ENCODE data around the gene MROH7. TPM values are rescaled to one million over a fixed set of nuclear protein-coding genes. Genes with fewer than 3 reads are reported as not detected.

Gene MROH7
- total RNA-seq, 1 donor from 2014 or later, result 2.0 TPM

DNA sequence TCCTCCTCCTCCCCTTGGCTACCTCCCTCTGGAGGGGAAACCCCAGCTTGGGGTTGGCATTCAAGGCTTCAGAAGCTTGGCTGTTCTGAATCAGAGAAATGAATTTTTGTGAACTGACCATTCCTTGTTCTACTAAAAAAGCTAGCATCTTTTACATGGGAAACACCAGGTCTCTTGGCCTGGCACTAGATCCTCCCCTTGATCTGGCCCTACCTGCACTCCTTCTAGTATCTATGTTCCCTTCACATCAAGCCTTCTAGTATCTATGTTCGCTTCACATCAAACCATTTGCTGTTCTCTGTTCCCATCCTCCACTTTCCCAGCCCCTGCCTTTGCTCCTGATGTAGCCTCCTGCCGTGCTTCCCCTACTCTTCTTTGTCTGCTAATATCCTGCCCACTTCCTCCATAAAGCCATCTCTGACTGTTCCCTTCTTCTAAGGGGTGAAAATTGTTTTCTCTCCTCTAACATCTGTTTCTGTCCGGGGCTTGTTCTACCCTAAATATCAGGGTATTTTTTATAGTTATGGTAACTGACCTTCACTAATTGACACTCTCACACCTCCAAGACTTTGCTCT is 44.0 kb upstream of the MROH7 start:
- DNase-seq (ENCODE audit: low spot score in 2 of 2), result no peak
- intact Hi-C loops (cut with DNase I), result no loop called here
- no peaks in the 10 kb centered on the region for H3K27me3 ChIP-seq
- H3K4me1 ChIP-seq, result no peaks in the 10 kb centered on the region
- H3K4me3 ChIP-seq, result no peak overlapping the region
- peaks cover 18 to 64% of the 10 kb centered on the region in 2 donors for H3K36me3 ChIP-seq
- H3K9me3 ChIP-seq, result no peaks in the 10 kb centered on the region
- no peak for TF ChIP-seq CTCF (IDR thresholded peaks at IDR 0.05)
- no peak overlapping the region for H3K27ac ChIP-seq

GRCh38 chr1:54599211-54599823 is 42.3 kb upstream of the MROH7 start:
- H3K4me1 ChIP-seq, result no peaks in the 10 kb centered on the region
- TF ChIP-seq CTCF (IDR thresholded peaks at IDR 0.05), result no peak

DNA sequence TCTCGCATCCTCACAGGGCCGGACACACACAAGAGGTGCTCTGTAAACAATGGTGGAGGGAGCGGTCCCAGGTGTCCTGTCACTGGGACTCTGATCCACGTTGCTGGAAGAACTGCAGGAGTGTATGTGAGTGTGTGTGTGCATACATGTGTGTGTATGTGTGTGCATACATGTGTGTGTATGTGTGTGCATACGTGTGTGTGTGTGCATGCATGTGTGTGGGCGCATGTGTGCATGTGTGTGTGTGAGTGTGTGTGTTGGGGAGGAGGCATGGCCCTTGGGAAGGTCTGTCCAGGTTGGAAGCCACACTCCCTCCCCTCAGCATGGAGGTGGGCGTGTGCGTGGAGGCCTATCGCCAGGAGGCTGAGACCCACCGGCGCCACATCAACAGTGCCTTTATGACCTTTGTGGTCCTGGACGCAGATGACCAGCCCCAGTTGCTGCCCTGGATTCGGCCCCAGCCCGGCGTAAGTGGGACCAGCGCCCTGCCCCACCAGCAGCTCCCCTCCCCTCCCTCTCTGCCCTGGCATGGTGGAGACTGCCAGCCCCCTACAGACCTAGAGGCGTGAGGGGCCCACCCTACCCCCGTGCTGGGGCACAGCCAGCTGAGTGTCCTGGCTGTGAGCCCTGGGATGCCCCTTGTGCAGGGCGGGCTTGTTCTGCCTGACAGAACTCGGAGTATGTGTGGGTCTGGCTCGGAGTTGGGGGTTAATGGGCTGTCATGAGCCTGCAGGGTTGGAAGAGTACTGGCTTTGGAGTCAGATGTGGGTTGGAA is 40.5 kb upstream of the MROH7 start:
- peaks cover 16 to 62% of the 10 kb centered on the region in 2 donors for H3K36me3 ChIP-seq
- intact Hi-C loops (cut with DNase I), result no loop called here
- TF ChIP-seq CTCF (IDR thresholded peaks at IDR 0.05), result no peak
- no peaks in the 10 kb centered on the region for H3K27me3 ChIP-seq
- H3K27ac ChIP-seq, result no peak overlapping the region
- no peak overlapping the region for H3K4me3 ChIP-seq
- H3K9me3 ChIP-seq, result no peaks in the 10 kb centered on the region
- no peaks in the 10 kb centered on the region for H3K4me1 ChIP-seq
- no peak for DNase-seq (ENCODE audit: low spot score in 2 of 2)

More at GRCh38 chr1:54599211-54599823, 42.3 kb upstream of the MROH7 start:
- Histone ChIP-seq H3K9me3 (no peaks in the 10 kb centered on the region), H3K4me3 (no peak overlapping the region), H3K27me3 (no peaks in the 10 kb centered on the region), H3K36me3 (peaks cover 15 to 68% of the 10 kb centered on the region in 2 donors), H3K27ac (no peak overlapping the region)
- intact Hi-C loops (cut with DNase I), result no loop called here
- no peak for DNase-seq (ENCODE audit: low spot score in 2 of 2)

DNA sequence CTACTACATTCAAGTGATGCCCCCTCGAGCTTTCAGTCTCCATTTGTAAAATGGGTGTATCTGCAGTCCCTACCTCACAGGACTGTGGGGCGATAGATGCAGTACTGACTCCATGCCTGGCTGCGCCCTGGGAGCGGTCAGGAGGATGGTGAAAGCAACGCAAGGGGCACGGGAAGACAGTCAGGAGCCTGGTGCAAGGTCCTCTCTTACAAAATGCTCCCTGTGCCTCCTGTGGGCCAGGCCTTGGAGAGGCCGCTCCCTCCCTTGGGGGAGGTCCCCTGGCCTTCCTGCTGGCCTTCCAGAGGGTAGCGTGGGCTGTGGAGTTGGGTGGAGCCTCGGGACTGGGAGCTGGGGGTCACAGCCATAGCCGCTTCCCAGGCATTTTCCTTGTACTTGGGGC is 39.9 kb upstream of the MROH7 start:
- Histone ChIP-seq H3K36me3 (peaks cover 15 to 62% of the 10 kb centered on the region in 2 donors), H3K4me1 (no peaks in the 10 kb centered on the region), H3K4me3 (no peak overlapping the region), H3K9me3 (no peaks in the 10 kb centered on the region), H3K27me3 (no peaks in the 10 kb centered on the region), H3K27ac (no peak overlapping the region)
- DNase-seq (ENCODE audit: low spot score in 2 of 2), result no peak
- TF ChIP-seq CTCF (IDR thresholded peaks at IDR 0.05), result no peak
- intact Hi-C loops (cut with DNase I), result no loop called here

DNA sequence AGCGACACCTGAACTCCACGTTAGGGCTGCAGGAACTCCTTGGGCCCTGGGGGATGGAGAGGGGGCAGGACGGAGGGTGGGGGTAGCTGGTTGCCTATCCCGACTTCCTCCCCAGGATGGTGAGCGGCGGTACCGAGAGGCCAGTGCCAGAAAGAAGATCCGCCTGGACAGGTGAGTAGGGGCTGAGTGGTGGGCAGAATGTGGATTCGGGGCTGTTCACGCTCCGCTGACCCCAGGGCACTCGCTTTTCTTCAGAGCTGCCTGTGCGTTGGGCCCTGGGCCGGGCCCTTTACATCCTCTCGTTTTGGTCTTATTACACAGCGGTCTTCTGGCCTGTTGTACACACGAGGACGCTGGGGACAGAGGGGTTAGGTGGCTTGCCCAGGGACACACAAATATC is 39.0 kb upstream of the MROH7 start:
- Histone ChIP-seq H3K4me3 (no peak overlapping the region), H3K4me1 (no peaks in the 10 kb centered on the region), H3K27ac (no peak overlapping the region), H3K36me3 (peaks cover 15 to 54% of the 10 kb centered on the region in 2 donors), H3K9me3 (no peaks in the 10 kb centered on the region), H3K27me3 (no peaks in the 10 kb centered on the region)
- DNase-seq (ENCODE audit: low spot score in 2 of 2), result no peak
- no peak for TF ChIP-seq CTCF (IDR thresholded peaks at IDR 0.05)
- intact Hi-C loops (cut with DNase I), result no loop called here
